ENCODE data around the gene SERPINB12.

The SERPINB12 gene

DNA sequence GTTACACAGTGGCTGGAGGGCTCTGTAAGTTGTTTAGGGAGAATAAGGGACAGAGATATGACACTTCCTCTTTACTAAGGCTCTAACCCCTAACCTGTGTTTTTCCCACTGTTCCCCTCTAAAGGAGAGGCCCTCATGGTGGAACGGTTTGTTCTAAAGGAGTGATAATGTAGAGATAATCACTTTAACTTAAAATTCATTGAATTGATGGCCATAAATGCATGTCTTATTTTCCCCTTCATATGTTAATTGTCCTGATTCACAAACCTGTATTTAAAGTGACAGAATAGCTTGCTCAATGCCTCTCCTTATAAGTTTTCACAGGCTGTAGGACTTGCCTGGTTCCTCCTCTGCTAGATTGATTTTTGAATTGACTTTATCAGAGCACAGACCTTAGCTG is at the start of gene SERPINB12:
SERPINB12 (plus strand) TSS at position 301 of the 400 bp plus-strand sequence. CDS start 13,791 bp downstream, outside the sequence.
- no peak for DNase-seq

GRCh38 chr18:63492851-63493250 is 49.3 kb upstream of the SERPINB12 start:
- DNase-seq: no peak

- DNase-seq: no peak
These were observed 46.5 kb upstream of the SERPINB12 start for GRCh38 chr18:63495675-63496074.

DNA sequence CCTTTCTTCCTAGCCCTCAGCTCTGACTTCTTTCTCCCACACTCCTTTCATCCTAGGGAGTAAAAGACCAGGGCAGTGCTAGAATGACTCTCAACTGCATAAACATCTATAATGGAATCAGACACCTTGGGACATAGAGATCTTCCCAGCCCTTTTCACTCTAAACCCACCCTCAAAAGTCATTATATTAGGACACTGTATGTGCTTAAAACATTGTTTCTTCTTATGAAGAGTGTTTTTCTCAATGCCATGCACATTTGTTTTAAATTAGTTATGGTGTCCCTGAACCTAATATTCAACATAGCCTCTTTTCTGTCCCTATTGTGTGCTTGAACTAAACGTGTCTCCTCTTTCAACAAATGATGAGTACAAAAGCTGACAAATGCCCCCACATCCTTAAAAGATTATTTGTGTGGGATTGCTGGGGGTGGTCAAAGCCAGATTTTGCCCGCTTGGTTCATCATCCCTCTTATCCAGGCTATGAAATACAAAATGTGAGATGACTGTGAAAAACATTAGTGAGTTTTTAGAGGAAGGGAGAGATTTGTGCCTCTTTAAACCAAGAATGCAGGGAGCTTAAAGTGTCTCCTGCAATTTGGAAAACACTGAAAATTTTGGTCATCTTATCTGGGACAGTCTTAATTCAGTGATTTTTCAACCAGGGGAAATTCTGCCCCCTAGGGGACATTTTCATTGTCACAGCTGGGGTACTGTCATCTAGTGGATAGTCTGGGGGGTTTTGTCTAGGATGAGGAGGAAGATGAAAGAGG is 36.4 kb upstream of the SERPINB12 start:
- peak; percentile 29 for DNase-seq

GRCh38 chr18:63506336-63506646 is 35.9 kb upstream of the SERPINB12 start:
- no peak for DNase-seq

GRCh38 chr18:63508596-63508995 is 33.6 kb upstream of the SERPINB12 start:
- no peak for DNase-seq

DNA sequence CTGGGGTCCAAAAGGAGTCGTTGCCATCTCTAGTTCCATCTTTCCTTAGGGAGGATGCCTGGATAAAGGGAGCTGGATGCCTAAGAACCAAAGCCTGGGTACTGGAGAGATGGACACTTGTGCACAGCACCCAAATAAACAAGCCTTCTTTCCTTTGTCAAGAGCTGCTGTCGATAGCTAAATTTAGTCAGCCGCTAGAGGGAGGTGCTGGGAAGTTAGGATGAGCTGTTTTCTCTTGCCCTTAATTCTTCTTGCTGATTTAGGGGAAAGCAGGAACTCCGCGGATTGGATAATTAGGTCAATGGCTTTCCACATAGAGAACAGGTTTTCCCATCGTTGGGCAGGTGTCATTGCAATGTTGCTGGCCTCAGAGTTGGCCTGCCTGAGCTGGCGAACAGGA is 30.9 kb upstream of the SERPINB12 start:
- peak; percentile 97 for DNase-seq

GRCh38 chr18:63514326-63514725 is 27.8 kb upstream of the SERPINB12 start:
- no peak for DNase-seq

- DNase-seq: no peak
These were observed 27.1 kb upstream of the SERPINB12 start for GRCh38 chr18:63514888-63515678.

GRCh38 chr18:63515801-63516200 is 26.4 kb upstream of the SERPINB12 start:
- no peak for DNase-seq

GRCh38 chr18:63518178-63519012 is 23.8 kb upstream of the SERPINB12 start:
- peak; percentile 95 for DNase-seq

DNA sequence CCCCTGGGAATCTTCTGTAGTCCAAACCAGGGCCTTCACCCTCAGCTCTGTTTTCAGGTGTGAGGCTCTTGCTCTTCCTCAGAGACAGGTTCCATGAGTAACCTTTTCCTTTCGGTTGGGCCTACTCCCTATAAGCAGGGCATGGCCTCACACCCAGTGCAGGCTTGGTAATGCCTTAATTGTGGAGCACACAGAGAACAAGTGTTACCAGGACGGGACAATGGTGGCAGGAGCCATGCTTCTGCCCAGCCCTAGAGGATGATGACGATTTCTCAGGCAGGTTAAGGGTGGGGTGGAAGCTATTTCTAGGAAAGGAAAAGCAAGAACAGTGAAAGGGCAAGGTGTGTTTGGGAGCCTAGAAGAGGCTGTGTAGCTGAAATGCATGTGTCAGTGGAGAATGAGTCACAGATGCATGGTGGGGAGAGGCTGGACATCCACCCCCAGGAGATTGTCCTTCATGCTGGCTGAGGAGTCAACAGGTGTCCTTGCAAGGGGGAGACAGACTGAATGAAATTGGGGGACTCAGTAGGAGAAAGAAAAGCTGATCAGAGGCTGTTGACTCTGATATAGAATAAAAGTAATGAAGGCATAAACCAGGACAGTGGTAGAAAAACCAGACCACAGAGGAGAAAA is 22.0 kb upstream of the SERPINB12 start:
- DNase-seq: no peak

DNA sequence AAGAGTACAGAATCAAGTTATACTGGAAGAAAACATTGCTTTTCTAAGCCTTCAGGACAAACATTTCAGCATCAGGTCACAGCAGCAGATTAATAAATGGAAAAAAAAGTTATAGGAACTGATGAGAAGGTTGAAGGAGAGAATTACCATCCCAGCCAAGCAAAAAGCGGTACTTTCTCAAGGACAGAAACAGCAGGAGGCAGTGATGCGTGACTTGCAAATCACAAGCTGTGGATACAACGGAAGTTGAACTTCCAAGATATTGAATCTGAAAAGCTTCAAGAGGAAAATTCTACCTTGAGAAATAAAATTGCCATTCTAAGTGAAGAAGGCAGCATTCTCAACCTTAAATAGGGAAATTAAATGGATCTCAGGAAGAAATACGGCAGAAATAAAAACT is 18.5 kb upstream of the SERPINB12 start:
- no peak for DNase-seq

DNA sequence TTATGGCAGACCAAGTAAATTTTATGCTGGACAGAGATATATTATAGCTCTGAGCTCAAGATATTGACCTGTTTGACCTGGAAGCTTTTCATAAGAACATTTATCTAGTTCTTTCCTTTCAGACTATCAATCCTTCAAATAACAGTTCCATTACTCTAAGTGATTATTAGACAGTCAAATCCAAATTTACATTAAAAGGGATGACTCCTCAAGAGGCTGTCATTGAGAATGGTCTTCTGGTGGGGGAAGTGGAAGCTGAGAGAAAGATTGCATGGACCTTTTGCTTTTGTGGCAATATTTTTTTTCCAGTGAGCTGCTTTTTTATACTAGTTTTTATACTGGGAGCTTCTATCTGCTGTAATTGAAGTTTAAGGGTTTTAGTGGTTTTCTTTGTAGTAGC is 14.9 kb upstream of the SERPINB12 start:
- no peak for DNase-seq

- DNase-seq: no peak
These were observed 13.2 kb upstream of the SERPINB12 start for GRCh38 chr18:63528863-63529492.

DNA sequence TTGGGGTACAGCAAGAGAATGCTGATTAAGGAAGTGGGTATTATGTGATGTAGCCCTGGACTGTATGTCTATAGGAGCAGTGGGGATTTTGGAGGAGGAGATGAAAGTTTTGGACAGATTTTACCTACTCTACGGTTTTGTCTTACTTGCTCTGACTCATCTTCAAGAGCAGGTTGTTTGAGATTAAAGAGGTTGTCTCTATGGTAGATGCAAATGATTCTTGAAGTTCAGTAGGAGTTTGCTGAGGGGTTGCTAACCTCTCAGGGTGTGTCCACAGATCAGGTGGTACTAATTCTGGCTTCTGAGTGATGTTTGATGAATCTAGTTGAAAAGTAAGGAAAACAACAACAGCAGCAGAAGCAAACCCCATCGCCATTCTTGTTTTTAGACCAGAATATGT is 9.7 kb upstream of the SERPINB12 start:
- no peak for DNase-seq

GRCh38 chr18:63534615-63535014 is 7.6 kb upstream of the SERPINB12 start:
- DNase-seq: no peak

GRCh38 chr18:63539904-63540510 is 2.2 kb upstream of the SERPINB12 start:
- no peak for DNase-seq

DNA sequence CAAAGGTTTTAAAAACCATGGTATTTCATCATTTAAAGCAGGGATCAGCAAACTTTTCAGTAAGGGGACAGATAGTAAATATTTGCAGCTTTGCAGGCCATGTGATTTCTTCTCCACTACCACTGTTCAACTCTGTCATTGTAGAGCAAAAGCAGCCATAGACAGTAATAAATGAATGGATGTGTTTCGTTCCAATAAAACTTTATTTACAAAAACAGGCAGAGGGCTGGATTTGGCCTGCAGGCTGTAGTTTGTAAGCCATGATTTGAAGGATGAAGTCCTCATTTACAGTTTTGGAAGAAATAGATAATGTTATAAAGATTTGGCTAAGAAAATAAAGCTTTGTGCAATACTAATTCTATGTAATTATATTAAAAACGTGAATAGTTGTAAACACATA is 1.8 kb downstream of the SERPINB12 start:
- no peak for DNase-seq

DNA sequence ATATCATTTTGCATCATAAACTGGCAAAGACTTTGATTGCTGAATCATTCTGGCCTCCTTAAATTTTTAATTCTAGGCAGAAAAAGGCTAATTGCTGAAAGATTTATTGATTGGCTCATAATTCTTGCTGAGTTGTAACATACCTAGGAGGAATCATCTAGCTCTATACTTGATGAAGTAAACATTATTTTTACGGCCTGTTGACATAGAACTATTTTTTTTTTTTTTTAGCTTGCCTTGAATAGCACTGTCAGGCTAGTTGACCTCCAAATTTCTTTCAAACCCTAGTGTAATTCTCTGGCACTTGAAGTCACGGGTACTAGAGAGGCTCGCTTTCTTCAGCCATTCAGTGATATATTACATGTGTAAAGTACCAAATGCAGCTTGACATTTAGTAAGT is 2.8 kb downstream of the SERPINB12 start:
- DNase-seq: no peak

- no peak for DNase-seq
These were observed 7.9 kb downstream of the SERPINB12 start for GRCh38 chr18:63550068-63550467.

DNA sequence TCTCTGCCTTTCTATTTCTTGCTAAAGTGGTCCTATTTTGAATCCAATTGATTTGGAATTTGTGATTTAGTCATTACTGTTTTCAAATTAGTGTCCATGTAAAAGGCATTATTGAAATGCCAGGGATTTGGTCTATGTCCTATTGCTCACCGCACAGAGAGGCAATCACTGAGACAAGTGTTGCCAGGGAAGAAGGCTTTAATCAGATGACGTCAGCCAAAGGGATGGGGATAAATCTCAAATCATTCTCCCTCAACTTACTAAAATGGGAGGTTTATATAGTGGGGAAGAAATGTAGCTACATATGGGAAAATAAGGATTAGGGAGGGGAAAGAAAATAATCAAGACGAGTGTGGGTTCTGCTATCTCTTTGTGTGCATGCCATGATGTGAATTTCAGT is 9.6 kb downstream of the SERPINB12 start:
- no peak for DNase-seq
